Stomach (tissue), 4 donors: Measurements from ENCODE around the gene SEPTIN12.

Source experiments
- CTCF ChIP-seq, 7 experiments: fragments of 450-650 bp in 4 of 7; fragments of 200-600 bp in 3 of 7; sonication (generic) in 3 of 7; IDR thresholded peaks; one replicate each; pipeline ENCODE4 v1.5.1; 2016 to 2019; ENCODE audit warnings: antibody characterized with exemption in 7 of 7, control low read depth in 2 of 7, mild to moderate bottlenecking in 1 of 7
- EP300 ChIP-seq: sonication (generic); formaldehyde crosslinking; IDR thresholded peaks from one replicate; pipeline ENCODE4 v1.6.1; 2017; ENCODE audit warnings: antibody characterized with exemption
- POLR2AphosphoS5 ChIP-seq, 3 donors: sonication (generic); formaldehyde crosslinking; IDR thresholded peaks; one replicate each; pipeline ENCODE4 v1.6.1; 2016; ENCODE audit warnings: antibody characterized with exemption in 3 of 3

DNA sequence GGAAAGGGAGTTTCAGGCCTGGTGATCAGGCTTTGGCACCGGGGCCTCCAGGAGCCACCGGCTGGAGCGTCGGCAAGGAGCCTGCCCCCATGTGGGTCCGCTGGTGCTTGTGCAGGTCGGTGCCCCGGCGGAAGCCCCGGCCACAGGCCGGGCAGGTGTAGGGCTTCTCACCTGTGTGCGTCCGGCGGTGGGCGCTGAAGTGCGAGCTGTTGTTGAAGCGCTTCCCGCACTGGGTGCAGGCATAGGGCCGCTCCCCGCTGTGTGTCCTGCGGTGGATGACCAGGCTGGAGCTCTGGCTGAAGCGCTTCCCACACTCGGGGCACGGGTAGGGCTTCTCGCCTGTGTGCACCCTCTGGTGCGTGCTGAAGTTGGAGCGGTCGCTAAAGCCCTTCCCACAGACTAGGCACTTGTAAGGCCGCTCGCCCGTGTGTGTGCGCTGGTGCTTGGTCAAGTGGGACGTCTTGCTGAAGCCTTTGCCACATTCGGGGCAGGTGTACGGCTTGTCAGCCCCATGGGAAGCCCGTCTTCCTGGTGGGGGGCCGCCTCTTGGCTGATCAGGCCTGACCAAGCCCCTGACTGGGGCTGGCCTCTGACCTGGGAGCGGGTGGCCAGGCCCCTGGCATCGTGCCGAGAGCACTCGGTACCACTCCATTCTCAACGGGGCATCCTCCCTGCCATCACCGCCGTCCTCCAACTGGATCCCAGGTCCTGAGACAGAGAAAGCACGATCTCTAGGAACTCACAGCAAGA, 35.6 kb downstream of the SEPTIN12 start:
- no peak for TF ChIP-seq EP300
- no peak for TF ChIP-seq CTCF (IDR thresholded peaks at IDR 0.05)
- TF ChIP-seq POLR2AphosphoS5 (IDR thresholded peaks at IDR 0.05) = no peak
